Activated T-cell treated with anti-CD3 and anti-CD28 coated beads for 48 hours (primary cell): ENCODE measurements around the gene PLA2G2E.

Experiments
- DNase-seq: peaks from one replicate; pipeline ENCODE4 v3.0.0-alpha.2; 2020; ENCODE audit warnings: low read depth

The PLA2G2E gene

GRCh38 chr1:19923137-19923952 lies at the start of gene PLA2G2E:
Gene PLA2G2E, minus strand, starts transcription at chr1:19923617. Its CDS starts 58 bp downstream, at chr1:19923559.
- no peak for DNase-seq

- DNase-seq: no peak
These were observed 48.2 kb upstream of the PLA2G2E start for GRCh38 chr1:19971664-19972063.

GRCh38 chr1:19969898-19970660 lies 46.7 kb upstream of the PLA2G2E start:
- DNase-seq: no peak

DNA sequence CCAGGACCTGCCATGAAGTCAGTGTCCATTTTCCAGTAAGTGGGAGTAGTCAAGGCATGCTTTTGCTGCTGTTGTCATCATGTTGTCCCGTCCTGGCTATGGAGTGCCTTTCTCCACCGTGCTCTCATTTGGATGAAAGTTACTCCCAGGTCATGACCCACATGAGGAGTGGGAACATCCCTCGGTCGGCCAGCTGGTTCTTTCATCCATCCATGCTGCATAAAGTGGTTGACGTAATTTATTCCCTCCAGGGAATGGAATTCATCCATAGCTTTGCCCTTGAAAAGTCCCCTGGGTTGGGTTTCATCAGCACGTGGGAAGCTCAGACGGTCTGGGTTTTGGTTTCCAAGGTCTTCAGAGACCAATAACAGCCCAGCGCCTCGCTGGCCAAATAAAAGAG lies 44.4 kb upstream of the PLA2G2E start:
- no peak for DNase-seq

DNA sequence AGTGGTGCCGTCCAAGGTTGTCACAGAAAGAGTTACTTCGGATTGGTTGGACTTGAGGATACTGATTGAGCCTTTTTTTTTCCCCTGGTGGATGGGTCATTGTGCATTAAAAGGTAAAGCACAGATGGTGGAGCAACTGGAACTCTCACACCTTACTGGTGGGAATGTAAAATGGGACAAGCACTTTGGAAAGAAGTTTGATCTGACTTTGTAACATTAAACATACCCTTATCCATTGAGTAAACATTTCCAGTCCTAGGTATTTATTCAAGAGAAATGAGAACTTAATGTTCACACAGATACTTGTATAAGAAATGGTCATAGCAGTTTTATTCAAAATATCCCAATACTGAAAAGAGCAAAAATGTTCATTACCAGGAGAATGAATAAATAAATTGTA lies 41.1 kb upstream of the PLA2G2E start:
- DNase-seq: no peak

DNA sequence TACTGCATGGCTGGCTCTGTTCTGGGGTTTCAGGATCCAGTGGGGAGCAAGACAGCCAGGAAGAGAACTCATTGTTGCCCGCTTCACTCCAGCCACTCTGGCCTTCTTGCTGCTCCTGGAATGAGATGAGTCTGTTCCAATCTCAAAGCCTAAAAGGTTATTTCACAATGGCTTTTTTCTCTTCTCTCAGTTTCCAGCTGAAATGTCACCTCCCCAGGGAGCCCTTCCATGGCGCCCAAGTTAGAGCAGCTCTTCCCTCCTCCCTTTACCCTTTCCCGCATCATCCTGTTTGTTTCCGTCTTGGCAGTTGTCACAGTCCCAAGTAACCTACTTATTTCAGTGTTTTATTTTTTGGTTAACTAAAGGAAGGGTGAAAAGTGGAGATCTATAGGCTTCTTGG lies 40.2 kb upstream of the PLA2G2E start:
- DNase-seq: no peak

- no peak for DNase-seq
These were observed 37.2 kb upstream of the PLA2G2E start for GRCh38 chr1:19960591-19960990.

- DNase-seq: no peak
These were observed 34.4 kb upstream of the PLA2G2E start for GRCh38 chr1:19957779-19958178.

- DNase-seq: no peak
These were observed 32.2 kb upstream of the PLA2G2E start for GRCh38 chr1:19955534-19956170.

GRCh38 chr1:19954059-19954458 lies 30.6 kb upstream of the PLA2G2E start:
- no peak for DNase-seq

GRCh38 chr1:19949016-19949415 lies 25.6 kb upstream of the PLA2G2E start:
- no peak for DNase-seq

DNA sequence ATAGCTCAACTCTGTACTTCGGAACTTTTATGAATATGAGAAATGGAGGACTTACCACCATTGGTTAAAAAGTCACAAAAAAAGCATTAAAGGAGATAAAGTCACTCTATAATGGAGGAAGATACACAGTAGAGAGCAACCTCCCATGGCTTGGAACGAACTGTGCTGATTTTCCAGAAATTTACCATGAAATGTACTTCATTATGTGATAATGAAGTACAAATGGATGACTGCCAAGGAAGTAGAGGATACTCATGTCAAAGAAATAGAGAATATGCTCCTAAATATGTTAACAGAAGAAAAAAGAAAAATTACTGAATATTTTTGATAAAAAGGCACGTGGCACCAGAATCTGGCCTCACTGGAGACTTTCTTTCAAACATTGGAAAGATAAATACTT lies 23.6 kb upstream of the PLA2G2E start:
- DNase-seq: no peak

DNA sequence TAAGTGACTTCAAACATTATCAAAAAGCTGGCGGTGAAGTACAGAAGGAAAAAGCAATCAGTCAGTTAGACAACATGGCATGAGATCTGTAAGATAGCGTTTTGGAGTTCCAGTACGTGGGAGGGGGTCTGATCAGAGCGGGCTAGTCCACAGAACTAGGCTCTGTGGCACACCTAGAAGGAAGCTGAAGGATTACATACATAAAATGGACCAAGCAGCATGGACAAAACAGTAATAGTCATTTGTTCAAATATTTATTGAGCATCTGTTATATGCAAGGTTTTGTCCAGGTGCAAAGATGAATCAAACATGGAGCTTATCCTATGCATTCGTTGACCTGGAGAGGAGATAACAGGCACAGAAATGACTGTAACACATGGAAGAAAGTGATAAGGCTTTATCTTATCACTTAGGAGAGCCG lies 22.9 kb upstream of the PLA2G2E start:
- DNase-seq: no peak

DNA sequence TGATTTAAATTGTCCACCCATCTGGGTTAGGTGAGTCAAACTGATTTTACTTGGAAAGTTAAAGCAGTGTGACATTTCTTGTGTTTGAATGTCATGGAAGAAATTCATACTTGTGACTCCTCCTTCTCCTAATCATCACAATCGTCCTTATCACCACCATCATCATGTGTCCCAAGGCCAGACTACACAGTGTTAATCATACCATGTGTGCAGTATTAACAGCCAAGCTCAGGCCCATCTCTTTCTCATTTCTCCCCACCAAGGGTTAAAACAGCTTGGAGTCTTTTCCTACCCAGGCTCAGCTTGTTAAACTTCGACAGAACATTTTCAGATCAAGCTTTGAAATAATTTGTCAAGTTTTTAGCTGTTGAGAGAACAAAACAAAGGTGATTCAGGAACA lies 22.5 kb upstream of the PLA2G2E start:
- no peak for DNase-seq

- DNase-seq: no peak
These were observed 19.2 kb upstream of the PLA2G2E start for GRCh38 chr1:19942657-19943056.

GRCh38 chr1:19942088-19942487 lies 18.7 kb upstream of the PLA2G2E start:
- no peak for DNase-seq

DNA sequence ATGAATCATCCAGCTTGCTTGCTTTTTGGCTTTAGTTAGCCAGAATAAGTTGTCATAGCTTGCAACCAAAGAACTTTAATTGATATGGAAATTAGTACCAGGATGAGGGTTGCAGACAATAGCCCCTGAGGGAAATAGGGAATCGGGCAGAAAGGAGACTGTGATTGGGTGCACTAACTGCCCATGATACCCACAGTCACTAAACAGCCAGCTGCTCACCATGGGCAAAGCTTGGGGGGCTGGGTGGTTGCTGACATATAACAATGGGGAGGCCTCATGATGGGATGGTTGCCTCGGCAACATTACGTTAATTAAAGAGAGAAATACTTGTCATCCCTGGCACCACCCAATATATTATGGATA lies 17.8 kb upstream of the PLA2G2E start:
- DNase-seq: no peak

DNA sequence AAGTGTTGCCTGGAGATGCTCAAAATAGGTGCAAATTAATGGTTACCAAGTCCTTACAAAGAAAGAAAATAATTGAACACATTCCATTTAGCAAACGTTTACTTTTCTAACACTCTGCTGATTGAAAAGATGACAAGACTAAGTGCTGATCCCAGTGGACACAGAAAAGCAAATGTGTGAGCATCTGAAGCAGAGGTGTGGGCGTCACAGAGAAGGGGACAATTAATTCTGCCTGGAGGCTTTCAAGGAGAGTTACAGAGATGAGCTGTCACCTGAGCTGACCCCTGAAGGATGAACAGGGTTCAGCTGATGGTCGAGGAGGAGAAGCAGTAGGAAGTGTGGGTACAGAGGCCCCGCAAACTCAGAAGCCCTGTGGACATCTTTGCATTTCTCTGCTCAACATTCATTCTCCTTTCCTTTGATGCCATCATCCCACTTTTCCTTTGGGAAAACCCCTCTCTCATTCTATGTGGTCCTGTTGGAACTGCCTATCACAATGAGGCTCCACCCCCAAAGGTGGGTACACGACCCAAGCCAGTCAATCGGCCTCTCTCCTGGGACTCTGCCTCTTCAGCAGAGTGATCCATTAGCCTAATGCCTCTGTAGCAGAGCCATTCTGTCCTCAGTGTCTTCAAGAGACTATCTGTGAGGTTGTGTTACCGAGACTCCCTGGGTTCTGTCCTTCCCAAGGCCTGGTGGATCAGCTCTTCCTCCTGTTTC lies 17.2 kb upstream of the PLA2G2E start:
- DNase-seq: no peak

DNA sequence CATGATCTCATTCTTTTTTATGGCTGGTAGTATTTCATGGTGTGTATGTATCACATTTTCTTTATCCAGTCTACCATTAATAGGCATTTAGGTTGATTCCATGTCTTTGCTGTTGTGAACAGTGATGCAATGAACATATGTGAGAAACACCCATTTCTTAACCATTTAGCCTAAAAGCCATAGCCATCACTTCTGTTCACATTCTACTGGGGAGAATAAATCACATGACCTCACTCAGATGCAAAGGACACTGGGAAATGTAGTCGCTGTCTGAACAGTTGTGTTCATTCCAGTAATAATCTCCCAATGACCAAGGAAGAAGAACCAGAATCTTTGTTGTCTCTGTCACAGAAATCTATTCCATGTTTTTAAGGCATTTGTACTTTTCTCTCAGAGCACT lies 15.1 kb upstream of the PLA2G2E start:
- DNase-seq: no peak

DNA sequence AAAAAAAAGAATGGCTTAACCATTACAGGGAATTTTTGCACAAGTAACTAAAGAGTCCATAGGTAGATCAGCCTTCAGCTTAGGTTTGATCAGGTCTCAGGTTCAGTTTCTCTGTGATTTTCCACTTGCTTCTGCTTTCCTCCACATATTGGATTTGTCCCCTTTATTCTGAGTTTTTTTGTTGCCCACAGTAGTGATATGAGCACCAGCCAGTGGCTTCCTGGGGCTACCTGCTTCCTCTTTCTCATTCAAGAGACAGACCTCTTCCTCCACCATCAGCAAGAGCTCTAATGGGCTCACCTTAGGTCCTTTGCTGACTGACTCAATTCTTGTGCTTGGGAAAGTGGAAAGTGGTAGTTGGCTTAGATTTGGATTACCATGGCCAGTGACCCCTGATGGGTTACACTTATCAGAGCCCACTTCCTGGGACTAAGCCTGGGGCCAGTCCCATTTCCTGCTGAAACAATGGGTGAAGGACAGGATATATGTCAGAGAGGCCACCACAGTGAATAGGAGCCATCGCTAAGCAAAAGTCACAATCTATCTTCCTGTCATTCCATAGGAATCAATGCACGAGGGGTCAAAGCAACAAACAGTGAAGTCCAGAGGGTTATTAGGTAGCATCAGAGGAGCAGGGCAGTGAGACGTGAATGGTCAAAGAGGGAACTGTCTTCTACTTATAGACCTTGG lies 12.8 kb upstream of the PLA2G2E start:
- no peak for DNase-seq

GRCh38 chr1:19934336-19934735 lies 10.9 kb upstream of the PLA2G2E start:
- DNase-seq: no peak

DNA sequence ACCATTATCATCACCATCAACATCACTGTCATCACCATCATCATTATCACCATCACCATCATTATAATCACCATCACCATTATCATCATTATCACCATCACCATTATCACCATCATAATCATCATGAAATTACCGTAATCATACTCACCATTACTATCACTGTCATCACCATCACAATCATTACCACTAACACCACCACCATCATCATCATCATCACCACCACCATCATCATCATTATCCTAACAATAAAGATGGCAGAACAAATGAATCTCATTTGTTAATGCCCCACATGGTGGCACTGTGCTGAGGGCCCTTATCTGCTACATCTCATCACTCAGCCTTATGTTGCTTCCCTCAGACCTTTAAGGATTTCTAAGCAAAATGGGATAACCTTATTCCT lies 9.4 kb upstream of the PLA2G2E start:
- DNase-seq: no peak
